Mucosa of stomach (tissue), 1 donor: ENCODE data around the gene REV1.

Experiments used
- H3K27me3 ChIP-seq: one replicate; pipeline ENCODE4 v1.7.0; 2013; ENCODE audit warnings: mild to moderate bottlenecking, low read length; ENCODE audit not compliant: control insufficient read depth, insufficient read depth
- H3K36me3 ChIP-seq: one replicate; pipeline ENCODE4 v1.7.0; 2013; ENCODE audit warnings: low read length; ENCODE audit not compliant: control insufficient read depth, insufficient read depth
- H3K4me1 ChIP-seq: one replicate; pipeline ENCODE4 v1.7.0; 2013; ENCODE audit warnings: mild to moderate bottlenecking, low read length; ENCODE audit not compliant: control insufficient read depth, insufficient read depth
- H3K4me3 ChIP-seq: one replicate; pipeline ENCODE4 v1.7.0; 2013; ENCODE audit warnings: low read length
- H3K9ac ChIP-seq: one replicate; pipeline ENCODE4 v1.7.0; 2013; ENCODE audit warnings: mild to moderate bottlenecking, low read length, moderate library complexity
- H3K9me3 ChIP-seq: one replicate; pipeline ENCODE4 v1.7.0; 2013; ENCODE audit warnings: mild to moderate bottlenecking, low read length, moderate library complexity; ENCODE audit not compliant: control insufficient read depth
- donor health status: Pancreatic carcinoma.

REV1 gene

GRCh38 chr2:99436874-99437273 is 52.9 kb downstream of the REV1 start:
- no peak overlapping the region for H3K4me3 ChIP-seq
- no peaks in the 10 kb centered on the region for H3K36me3 ChIP-seq
- H3K9me3 ChIP-seq: no peaks in the 10 kb centered on the region
- H3K27me3 ChIP-seq: no peaks in the 10 kb centered on the region
- H3K4me1 ChIP-seq: no peaks in the 10 kb centered on the region
- H3K9ac ChIP-seq: no peak overlapping the region

GRCh38 chr2:99433340-99433739 is 56.5 kb downstream of the REV1 start:
- Histone ChIP-seq H3K4me3 (no peak overlapping the region), H3K9ac (no peak overlapping the region), H3K27me3 (no peaks in the 10 kb centered on the region), H3K9me3 (no peaks in the 10 kb centered on the region), H3K4me1 (no peaks in the 10 kb centered on the region), H3K36me3 (no peaks in the 10 kb centered on the region)

GRCh38 chr2:99431587-99432275 is 58.1 kb downstream of the REV1 start:
- no peaks in the 10 kb centered on the region for H3K9me3 ChIP-seq
- no peak overlapping the region for H3K9ac ChIP-seq
- H3K27me3 ChIP-seq: no peaks in the 10 kb centered on the region
- no peaks in the 10 kb centered on the region for H3K4me1 ChIP-seq
- H3K36me3 ChIP-seq: no peaks in the 10 kb centered on the region
- H3K4me3 ChIP-seq: no peak overlapping the region

GRCh38 chr2:99430614-99431291 is 59.1 kb downstream of the REV1 start:
- no peaks in the 10 kb centered on the region for H3K36me3 ChIP-seq
- H3K4me3 ChIP-seq: no peak overlapping the region
- H3K4me1 ChIP-seq: no peaks in the 10 kb centered on the region
- H3K9ac ChIP-seq: no peak overlapping the region
- no peaks in the 10 kb centered on the region for H3K27me3 ChIP-seq
- no peaks in the 10 kb centered on the region for H3K9me3 ChIP-seq

GRCh38 chr2:99425022-99425421 is 64.8 kb downstream of the REV1 start:
- Histone ChIP-seq H3K36me3 (peaks cover 7% of the 10 kb centered on the region), H3K9ac (no peak overlapping the region), H3K27me3 (no peaks in the 10 kb centered on the region), H3K4me3 (no peak overlapping the region), H3K4me1 (no peaks in the 10 kb centered on the region), H3K9me3 (no peaks in the 10 kb centered on the region)

GRCh38 chr2:99424371-99424770 is 65.4 kb downstream of the REV1 start:
- Histone ChIP-seq H3K4me1 (no peaks in the 10 kb centered on the region), H3K27me3 (no peaks in the 10 kb centered on the region), H3K9me3 (no peaks in the 10 kb centered on the region), H3K36me3 (peaks cover 7% of the 10 kb centered on the region), H3K4me3 (no peak overlapping the region), H3K9ac (no peak overlapping the region)

- Histone ChIP-seq H3K4me1 (no peaks in the 10 kb centered on the region), H3K36me3 (peaks cover 7% of the 10 kb centered on the region)
Measured at GRCh38 chr2:99422599-99422998, 67.2 kb downstream of the REV1 start.

GRCh38 chr2:99421469-99421868 is 68.3 kb downstream of the REV1 start:
- no peak overlapping the region for H3K9ac ChIP-seq
- H3K27me3 ChIP-seq: no peaks in the 10 kb centered on the region
- no peaks in the 10 kb centered on the region for H3K4me1 ChIP-seq
- H3K9me3 ChIP-seq: no peaks in the 10 kb centered on the region
- H3K4me3 ChIP-seq: no peak overlapping the region
- H3K36me3 ChIP-seq: peaks cover 7% of the 10 kb centered on the region

More at GRCh38 chr2:99422599-99422998, 67.2 kb downstream of the REV1 start:
- Histone ChIP-seq H3K27me3 (no peaks in the 10 kb centered on the region), H3K9me3 (no peaks in the 10 kb centered on the region), H3K4me3 (no peak overlapping the region), H3K9ac (no peak overlapping the region)

GRCh38 chr2:99420751-99421299 is 69.0 kb downstream of the REV1 start:
- Histone ChIP-seq H3K9me3 (no peaks in the 10 kb centered on the region), H3K27me3 (no peaks in the 10 kb centered on the region), H3K36me3 (peaks cover 7% of the 10 kb centered on the region), H3K4me3 (no peak overlapping the region), H3K4me1 (no peaks in the 10 kb centered on the region), H3K9ac (no peak overlapping the region)

- H3K4me1 ChIP-seq: no peaks in the 10 kb centered on the region
- H3K27me3 ChIP-seq: no peaks in the 10 kb centered on the region
- no peak overlapping the region for H3K9ac ChIP-seq
- peaks cover 11% of the 10 kb centered on the region for H3K36me3 ChIP-seq
- H3K4me3 ChIP-seq: no peak overlapping the region
- no peaks in the 10 kb centered on the region for H3K9me3 ChIP-seq
Measured at GRCh38 chr2:99420031-99420430, 69.8 kb downstream of the REV1 start.

GRCh38 chr2:99417396-99417795 is 72.4 kb downstream of the REV1 start:
- H3K9ac ChIP-seq: no peak overlapping the region
- H3K9me3 ChIP-seq: no peaks in the 10 kb centered on the region
- H3K27me3 ChIP-seq: no peaks in the 10 kb centered on the region
- no peaks in the 10 kb centered on the region for H3K4me1 ChIP-seq
- no peak overlapping the region for H3K4me3 ChIP-seq
- H3K36me3 ChIP-seq: peaks cover 5% of the 10 kb centered on the region

- Histone ChIP-seq H3K27me3 (no peaks in the 10 kb centered on the region), H3K9me3 (no peaks in the 10 kb centered on the region), H3K9ac (no peak overlapping the region), H3K36me3 (peaks cover 5% of the 10 kb centered on the region), H3K4me1 (no peaks in the 10 kb centered on the region), H3K4me3 (no peak overlapping the region)
Measured at GRCh38 chr2:99414566-99414965, 75.3 kb downstream of the REV1 start.
